GM18951 (cell line): ENCODE data around the gene ZNF428.

Experiments used
- POLR2A ChIP-seq: IDR thresholded peaks from 4 replicates; pipeline ENCODE4 v1.6.1; 2011; ENCODE audit warnings: mild to moderate bottlenecking; ENCODE audit not compliant: insufficient read length, insufficient read depth; ENCODE audit errors: extremely low read depth
- in situ Hi-C: fragments of 300-500 bp; cut with MboI; formaldehyde crosslinking; loops from one replicate; pipeline ENCODE4 v1.12.0; 2022; ENCODE audit warnings: low sequenced_read_pairs, mixed read lengths, inconsistent platforms; ENCODE audit not compliant: unreplicated experiment

Gene ZNF428

DNA sequence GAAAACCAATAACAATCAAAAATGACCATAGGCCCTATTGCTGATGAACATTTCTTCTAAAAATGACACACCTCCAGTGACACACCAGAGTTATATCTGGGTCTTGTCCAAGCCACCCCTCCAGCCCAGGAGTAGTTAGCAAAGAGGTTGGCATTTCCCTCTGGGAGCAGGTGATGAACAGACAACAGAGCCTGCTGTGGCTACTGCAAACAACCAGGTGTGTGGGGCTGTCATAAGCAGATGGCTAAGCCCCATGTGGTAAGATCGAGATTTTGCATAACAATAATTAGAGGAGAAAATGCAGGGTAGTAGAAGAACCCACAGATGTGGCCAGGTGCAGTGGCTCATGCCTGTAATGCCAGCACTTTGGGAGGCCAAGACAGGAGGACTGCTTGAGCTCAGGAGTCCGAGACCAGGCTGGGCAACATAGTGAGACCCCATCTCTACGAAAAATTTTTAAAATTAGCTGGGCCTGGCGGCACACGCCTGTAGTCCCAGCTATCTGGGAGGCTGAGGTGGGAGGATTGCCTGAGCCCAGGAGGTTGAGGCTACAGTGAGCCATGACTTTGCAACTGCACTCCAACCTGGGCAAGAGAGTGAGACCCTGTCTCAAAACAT is 49.1 kb downstream of the ZNF428 start:
- no peak for TF ChIP-seq POLR2A
- in situ Hi-C loops: no loop called here

DNA sequence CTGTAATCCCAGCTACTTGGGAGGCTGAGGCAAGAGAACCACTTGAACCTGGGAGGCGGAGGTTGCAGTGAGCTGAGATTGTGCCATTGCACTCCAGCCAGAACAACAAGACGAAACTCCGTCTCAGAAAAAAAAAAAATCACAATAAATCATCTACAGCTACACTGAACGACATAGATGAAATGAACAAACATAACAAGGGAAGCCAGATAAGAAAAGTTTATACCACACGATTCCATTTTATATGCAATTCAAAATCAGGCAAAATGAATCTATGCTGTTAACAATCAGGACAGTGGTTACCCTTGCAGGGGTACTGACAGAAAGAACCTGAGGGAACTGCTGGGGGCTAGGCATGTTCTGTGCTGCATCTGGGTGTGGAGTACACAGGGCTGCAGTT is 49.8 kb downstream of the ZNF428 start:
- in situ Hi-C loops: no loop called here
- no peak for TF ChIP-seq POLR2A

DNA sequence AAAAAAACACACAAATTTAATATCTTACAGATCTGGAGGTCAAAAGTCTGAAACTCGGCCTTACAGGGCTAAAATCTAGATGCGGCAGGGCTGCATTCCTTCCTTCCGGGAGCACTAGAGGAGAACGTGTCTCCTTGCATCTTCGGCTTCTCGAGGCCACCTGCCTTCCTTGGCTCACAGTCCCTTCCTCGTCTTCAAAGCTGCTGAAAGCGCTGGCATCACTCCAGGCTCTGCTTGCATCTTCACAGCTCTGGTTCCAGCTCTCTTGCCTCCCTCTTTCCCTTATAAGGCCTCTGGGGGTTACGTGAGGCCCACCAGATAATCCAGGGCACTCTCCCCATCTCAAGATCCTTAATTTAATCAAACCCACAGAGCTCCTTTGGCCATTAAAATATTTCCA is 54.6 kb downstream of the ZNF428 start:
- TF ChIP-seq POLR2A: no peak
- in situ Hi-C loops: no loop called here

DNA sequence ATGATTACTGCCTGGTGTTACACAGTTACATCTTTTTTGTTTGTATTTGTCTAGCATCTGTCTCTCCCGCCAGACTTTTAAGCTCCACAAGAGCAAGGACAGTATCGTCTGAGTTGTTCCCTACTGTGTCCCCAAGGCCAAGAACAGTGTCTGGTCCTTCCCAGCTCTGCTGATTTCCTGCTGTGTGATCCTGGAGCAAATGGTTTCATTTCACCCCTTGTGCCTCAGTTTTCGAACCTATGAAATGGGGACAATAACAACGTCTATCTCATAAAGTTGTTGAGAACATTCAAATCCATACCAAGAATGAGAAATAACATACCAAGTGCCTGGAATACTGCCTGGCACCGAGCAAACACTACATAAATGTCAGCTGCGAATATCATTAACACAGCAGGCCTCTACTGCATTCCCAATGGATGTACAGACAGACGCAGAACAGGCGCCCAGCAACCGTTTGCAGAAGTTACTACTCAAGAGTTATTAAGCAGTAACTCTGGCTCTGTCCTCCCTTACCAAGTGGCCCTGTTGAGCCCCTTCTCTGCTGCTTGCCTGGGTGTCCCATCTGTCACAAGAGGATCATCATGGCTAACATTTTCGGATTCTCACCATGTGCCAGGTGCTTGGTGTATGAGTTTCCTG is 55.5 kb downstream of the ZNF428 start:
- in situ Hi-C loops: no loop called here
- no peak for TF ChIP-seq POLR2A

DNA sequence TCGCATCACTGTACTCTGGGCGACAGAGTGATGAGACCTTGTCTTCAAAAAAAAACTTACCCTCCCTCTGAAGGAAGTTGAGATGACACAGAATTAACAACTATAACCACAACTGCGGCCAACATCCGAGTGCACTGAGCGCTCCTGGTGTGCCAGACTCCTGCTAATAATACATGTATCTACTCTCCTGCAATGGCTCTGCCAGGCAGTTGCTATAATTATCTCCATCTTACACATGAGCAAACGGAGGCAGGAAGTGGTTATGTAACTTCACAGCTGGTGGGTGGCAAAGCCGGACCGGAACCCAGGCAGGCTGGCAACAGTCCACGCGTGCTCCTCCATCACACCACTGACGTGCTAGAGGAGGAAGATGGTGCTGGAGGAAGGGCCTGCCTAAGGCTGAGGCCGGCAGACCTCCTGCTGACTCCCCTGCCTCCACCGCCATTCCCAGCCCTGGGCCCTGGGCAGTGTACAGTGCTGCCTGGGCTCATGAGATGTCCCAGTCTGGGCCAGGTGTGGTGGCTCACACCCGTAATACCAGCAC is 56.7 kb downstream of the ZNF428 start:
- in situ Hi-C loops: no loop called here
- TF ChIP-seq POLR2A: no peak

DNA sequence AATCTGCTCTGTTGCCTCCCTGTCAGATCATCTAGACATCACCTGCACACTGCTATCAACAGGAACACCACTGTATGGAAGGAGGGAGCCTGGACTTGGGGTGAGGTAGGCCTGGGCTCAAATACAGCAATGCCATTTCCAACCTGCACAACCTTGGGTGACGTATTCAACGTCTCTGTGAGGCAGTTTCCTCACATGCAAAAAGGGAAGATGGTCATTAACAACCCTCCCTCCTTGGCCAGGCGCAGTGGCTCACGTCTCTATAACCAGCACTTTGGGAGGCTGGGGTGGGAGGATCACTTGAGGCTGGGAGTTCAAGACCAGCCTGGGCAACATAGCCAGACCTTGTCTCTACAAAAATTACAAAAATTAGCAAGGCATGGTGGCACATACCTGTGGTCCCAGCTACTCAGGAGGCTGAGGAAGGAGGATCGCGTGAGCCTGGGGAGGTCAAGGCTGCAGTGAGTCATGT is 57.2 kb downstream of the ZNF428 start:
- in situ Hi-C loops: no loop called here
- TF ChIP-seq POLR2A: no peak

DNA sequence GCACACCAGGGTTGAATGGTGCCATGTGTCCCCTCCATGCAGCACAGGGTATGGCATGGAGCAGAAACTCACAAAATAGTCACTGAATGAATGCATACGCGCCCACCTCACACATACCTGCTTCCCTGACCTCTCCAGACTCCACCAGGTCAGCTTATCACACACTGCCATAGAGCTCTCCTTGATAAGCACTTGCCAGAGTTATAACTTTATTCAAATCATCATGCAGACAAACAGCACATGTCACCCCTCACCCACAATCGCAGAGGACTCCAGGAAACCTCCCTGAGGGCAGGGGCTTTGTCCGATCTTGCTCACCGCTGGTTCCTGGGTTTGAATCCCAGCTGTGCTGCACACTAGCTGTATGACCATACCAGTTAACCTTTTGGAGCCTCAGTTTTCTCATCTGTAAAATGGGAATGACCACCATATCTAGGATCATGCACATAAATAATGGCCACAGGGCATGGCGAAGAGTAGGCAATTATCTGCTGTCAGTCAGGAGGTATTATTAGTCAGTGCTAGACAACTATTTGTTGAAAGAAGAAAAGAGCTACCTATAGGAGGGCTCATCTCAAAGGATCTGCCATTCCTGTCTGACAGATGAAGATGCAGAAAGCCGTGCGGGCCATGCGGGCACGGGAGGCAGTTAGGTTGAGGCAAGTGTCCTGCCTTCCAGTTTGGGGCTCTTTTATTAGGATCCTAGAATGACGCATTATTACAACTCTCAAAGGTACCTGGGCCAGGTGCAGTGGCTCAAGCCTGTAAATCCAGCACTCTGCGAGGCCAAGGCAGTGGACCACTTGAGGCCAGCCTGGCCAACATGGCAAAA is 58.1 kb downstream of the ZNF428 start:
- in situ Hi-C loops: no loop called here
- no peak for TF ChIP-seq POLR2A

DNA sequence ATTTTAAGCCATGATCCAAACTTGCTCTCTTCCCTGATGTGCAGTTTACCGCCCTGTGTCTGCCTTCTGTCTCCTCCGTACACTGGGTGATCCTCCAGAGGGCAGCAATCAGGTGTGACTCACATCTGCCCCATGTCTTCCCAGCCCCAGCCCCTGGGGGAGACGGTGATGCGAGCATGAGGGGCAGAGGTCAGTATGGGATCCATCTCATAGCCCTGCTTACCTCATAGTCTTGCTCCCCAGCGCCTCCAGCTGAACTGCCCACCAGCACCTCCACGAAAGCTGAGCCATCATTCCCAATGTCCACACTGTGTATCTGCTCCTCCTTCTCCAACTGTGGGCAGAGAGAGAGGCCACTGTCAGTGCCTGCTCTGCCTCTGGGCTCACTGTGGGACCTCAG is 58.7 kb downstream of the ZNF428 start:
- in situ Hi-C loops: no loop called here
- TF ChIP-seq POLR2A: no peak
